Fibroblast of lung (primary cell): ENCODE data around the gene SLC39A12. TPM values are rescaled to one million over a fixed set of nuclear protein-coding genes. Genes with fewer than 3 reads are reported as not detected.

ENCODE experiments used
- DNase-seq, 2 donors: peaks; one replicate each; pipeline versions ENCODE4 v3.0.0 to v3.0.0-alpha.2; 2010; ENCODE audit warnings: low read depth in 2 of 2
- H2AFZ ChIP-seq: 2 replicates; pipeline ENCODE4 v1.5.1; 2012; ENCODE audit warnings: low read length, control low read depth, inconsistent platforms
- H3K27ac ChIP-seq: 2 replicates; pipeline ENCODE4 v1.5.1; 2011; ENCODE audit warnings: low read length, control low read depth; ENCODE audit not compliant: insufficient read depth
- H3K27me3 ChIP-seq: 2 replicates; pipeline ENCODE4 v1.5.1; 2011; ENCODE audit warnings: mild to moderate bottlenecking, low read length; ENCODE audit not compliant: control insufficient read depth, insufficient read depth
- H3K36me3 ChIP-seq: 2 replicates; pipeline ENCODE4 v1.5.1; 2011; ENCODE audit warnings: low read length; ENCODE audit not compliant: control insufficient read depth, insufficient read depth
- H3K4me1 ChIP-seq: 2 replicates; pipeline ENCODE4 v1.5.1; 2011; ENCODE audit warnings: low read length; ENCODE audit not compliant: control insufficient read depth, insufficient read depth; ENCODE audit errors: extremely low read depth
- H3K4me2 ChIP-seq: 2 replicates; pipeline ENCODE4 v1.5.1; 2011; ENCODE audit warnings: low read length, control low read depth; ENCODE audit not compliant: insufficient read depth; ENCODE audit errors: extremely low read depth
- H3K4me3 ChIP-seq, 4 experiments: fragments of 200-600 bp in 1 of 4; sonication (generic) in 1 of 4; replicated peaks in 1 of 4; 2 replicates each; pipeline ENCODE4 v1.5.1; 2011 to 2016; ENCODE audit warnings: low read length in 4 of 4, low read depth in 3 of 4, mild to moderate bottlenecking in 3 of 4, control low read depth in 2 of 4, inconsistent platforms in 1 of 4, mixed read lengths in 1 of 4; ENCODE audit not compliant: insufficient read depth in 1 of 4; ENCODE audit errors: control extremely low read depth in 1 of 4
- H3K79me2 ChIP-seq: 2 replicates; pipeline ENCODE4 v1.5.1; 2012; ENCODE audit warnings: mild to moderate bottlenecking, low read length, inconsistent platforms; ENCODE audit not compliant: control insufficient read depth, insufficient read depth
- H3K9ac ChIP-seq: 2 replicates; pipeline ENCODE4 v1.5.1; 2011; ENCODE audit warnings: mild to moderate bottlenecking, low read length, control low read depth; ENCODE audit not compliant: insufficient read depth
- H3K9me3 ChIP-seq: 2 replicates; pipeline ENCODE4 v1.5.1; 2012; ENCODE audit warnings: low read depth, low read length; ENCODE audit not compliant: control insufficient read depth, insufficient read depth
- H4K20me1 ChIP-seq: 2 replicates; pipeline ENCODE4 v1.5.1; 2011; ENCODE audit warnings: low read length; ENCODE audit not compliant: control insufficient read depth, insufficient read depth; ENCODE audit errors: extremely low read depth
- CTCF ChIP-seq, 2 donors: IDR thresholded peaks in 1 of 2; conservative IDR thresholded peaks in 1 of 2; 1 replicate in 1 of 2; 2 replicates in 1 of 2; pipeline ENCODE4 v1.5.1; 2011 to 2012; ENCODE audit warnings: low read length in 2 of 2, control low read depth in 1 of 2, inconsistent platforms in 1 of 2, low read depth in 1 of 2, mild to moderate bottlenecking in 1 of 2
- EZH2 ChIP-seq: IDR thresholded peaks from 2 replicates; pipeline ENCODE4 v1.5.1; 2012; ENCODE audit warnings: low read length, control low read depth, mild to moderate bottlenecking; ENCODE audit errors: missing control alignments
- polyA plus RNA-seq, 2 donors: library from polyadenylated mRNA; depleted of rRNA in 1 of 2; stranded (reverse) in 1 of 2; unstranded in 1 of 2; fragments of >200 nt; gene quantifications; 2 replicates each; pipeline ENCODE4 v1.2.1, GENCODE V29; 2011 to 2012; ENCODE audit warnings: missing spikeins in 1 of 2
- total RNA-seq: library from RNA; depleted of rRNA; stranded (reverse); fragments of >200 nt; gene quantifications from 2 replicates; pipeline ENCODE4 v1.2.1, GENCODE V29; 2014

The SLC39A12 gene
- total and polyA plus RNA-seq, 2 donors (not counting 1 experiment from before 2014, with no cell fraction given), result not detected

- Histone ChIP-seq H3K27me3 (no peaks in the 10 kb centered on the region), H4K20me1 (no peaks in the 10 kb centered on the region), H3K9ac (no peak overlapping the region), H3K4me3 (no peak overlapping the region), H3K4me2 (no peak overlapping the region), H3K9me3 (no peaks in the 10 kb centered on the region), H3K79me2 (no peaks in the 10 kb centered on the region), H3K36me3 (no peaks in the 10 kb centered on the region), H3K4me1 (peaks cover 6% of the 10 kb centered on the region), H3K27ac (peak overlapping the region; percentile 33), H2AFZ (no peak overlapping the region)
- TF ChIP-seq EZH2, result no peak
- TF ChIP-seq CTCF (conservative IDR thresholded peaks at IDR 0.05 in 1 of 2, IDR thresholded peaks at IDR 0.05 in 1 of 2; ENCODE audit: low read depth in 1 of 2, low read length in 2 of 2), result no peak
- DNase-seq, result peak; percentile 90 to 93
Observed at GRCh38 chr10:18044976-18045720, 93.4 kb downstream of the SLC39A12 start.

GRCh38 chr10:18056583-18056982 is 104.9 kb downstream of the SLC39A12 start:
- no peak overlapping the region for H3K4me3 ChIP-seq
- no peaks in the 10 kb centered on the region for H3K27me3 ChIP-seq
- H3K4me1 ChIP-seq, result no peaks in the 10 kb centered on the region
- H3K27ac ChIP-seq, result no peak overlapping the region
- no peaks in the 10 kb centered on the region for H3K79me2 ChIP-seq
- no peak overlapping the region for H3K4me2 ChIP-seq
- H3K9me3 ChIP-seq, result no peaks in the 10 kb centered on the region
- DNase-seq, result peak in 1 of 2 donors; percentile 9
- no peak overlapping the region for H2AFZ ChIP-seq
- H3K36me3 ChIP-seq, result no peaks in the 10 kb centered on the region
- no peak overlapping the region for H3K9ac ChIP-seq
- H4K20me1 ChIP-seq, result no peaks in the 10 kb centered on the region
- TF ChIP-seq EZH2 (no peak), CTCF (conservative IDR thresholded peaks at IDR 0.05 in 1 of 2, IDR thresholded peaks at IDR 0.05 in 1 of 2; ENCODE audit: low read depth in 1 of 2, low read length in 2 of 2) (no peak)

GRCh38 chr10:18059826-18060559 is 108.3 kb downstream of the SLC39A12 start:
- Histone ChIP-seq H3K27ac (no peak overlapping the region), H3K36me3 (no peaks in the 10 kb centered on the region), H3K9ac (no peak overlapping the region), H3K79me2 (no peaks in the 10 kb centered on the region), H2AFZ (peak overlapping the region; percentile 12), H4K20me1 (no peaks in the 10 kb centered on the region), H3K9me3 (no peaks in the 10 kb centered on the region), H3K4me1 (no peaks in the 10 kb centered on the region), H3K4me3 (peak overlapping the region in 1 of 4 experiments; percentile 5), H3K27me3 (no peaks in the 10 kb centered on the region), H3K4me2 (no peak overlapping the region)
- TF ChIP-seq CTCF (conservative IDR thresholded peaks at IDR 0.05 in 1 of 2, IDR thresholded peaks at IDR 0.05 in 1 of 2; ENCODE audit: low read depth in 1 of 2, low read length in 2 of 2) (no peak), EZH2 (no peak)
- DNase-seq, result peak in 1 of 2 donors; percentile 76
